WERI-Rb-1 (cell line): Measurements from ENCODE around the gene PLA2G6.
A peak's percentile ranks its signal among the peaks of the same experiment; 100 is the strongest.

Experiments
- DNase-seq: peaks from one replicate; pipeline ENCODE4 v3.0.0-alpha.2; 2020
- H3K27ac ChIP-seq: fragments of 250-450 bp; sonication (Bioruptor Pico); 2 replicates; pipeline ENCODE4 v1.5.1; 2020; ENCODE audit warnings: mild to moderate bottlenecking, moderate library complexity
- H3K27me3 ChIP-seq: fragments of 250-450 bp; sonication (Bioruptor Pico); 2 replicates; pipeline ENCODE4 v1.5.1; 2021; ENCODE audit warnings: mild to moderate bottlenecking, low read depth, moderate library complexity; ENCODE audit not compliant: insufficient read depth, severe bottlenecking
- H3K36me3 ChIP-seq: fragments of 250-450 bp; sonication (Bioruptor Pico); 2 replicates; pipeline ENCODE4 v1.5.1; 2020; ENCODE audit warnings: mild to moderate bottlenecking, moderate library complexity
- H3K4me3 ChIP-seq: 2 replicates; pipeline ENCODE4 v1.5.1; 2011; ENCODE audit warnings: low read depth, mild to moderate bottlenecking, control low read depth, low read length
- H3K9me3 ChIP-seq: fragments of 250-450 bp; sonication (Bioruptor Pico); 2 replicates; pipeline ENCODE4 v1.5.1; 2021; ENCODE audit warnings: mild to moderate bottlenecking, moderate library complexity; ENCODE audit not compliant: severe bottlenecking
- TF ChIP-seq, protein P1 (sequence below): IDR thresholded peaks from 2 replicates; pipeline ENCODE4 v1.5.1; 2011; ENCODE audit warnings: low read depth, mild to moderate bottlenecking, control low read depth, inconsistent platforms, low read length

Gene PLA2G6

DNA sequence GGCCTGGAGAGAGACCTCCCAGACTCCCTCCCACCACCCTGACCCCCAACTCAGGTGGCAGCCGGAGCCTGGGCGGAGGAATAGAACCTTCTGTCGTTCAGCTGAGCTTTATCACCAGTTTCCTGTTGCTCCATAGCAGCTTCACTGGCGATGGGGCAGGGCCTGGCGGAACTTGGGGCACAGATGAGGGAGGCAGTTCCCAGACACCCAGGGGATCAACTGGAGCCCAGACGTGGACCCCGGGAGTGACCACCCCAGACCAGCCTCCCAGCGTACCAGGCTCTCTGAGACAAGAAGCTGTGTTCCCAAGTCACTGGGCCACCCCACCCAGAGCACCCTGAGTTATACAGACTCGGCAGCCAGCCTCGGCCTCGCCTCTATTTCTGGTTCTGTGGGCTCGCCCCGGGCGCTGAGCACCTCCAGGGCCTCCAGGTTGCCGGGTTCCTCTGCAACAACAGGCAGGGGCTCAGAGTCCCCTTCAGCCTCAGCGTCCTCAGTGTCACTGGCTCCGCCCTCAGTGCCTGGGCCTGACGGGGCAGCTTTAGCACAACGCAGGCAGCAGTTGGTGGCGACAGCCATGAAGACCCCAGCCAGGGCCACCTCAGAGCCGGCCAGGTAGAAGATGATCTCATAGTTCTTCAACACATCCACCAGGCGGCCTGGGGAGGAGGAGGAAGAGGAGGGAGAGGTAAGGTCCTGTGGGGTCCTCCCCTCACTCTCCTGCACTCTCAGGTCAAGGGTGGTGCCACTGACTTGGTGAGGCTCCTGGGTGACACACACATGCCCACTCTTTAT is 103.4 kb downstream of the PLA2G6 start:
- Histone ChIP-seq H3K36me3 (peaks cover 11% of the 10 kb centered on the region), H3K27me3 (no peaks in the 10 kb centered on the region), H3K9me3 (no peaks in the 10 kb centered on the region), H3K4me3 (no peak overlapping the region), H3K27ac (no peak overlapping the region)
- TF ChIP-seq, protein P1, sequence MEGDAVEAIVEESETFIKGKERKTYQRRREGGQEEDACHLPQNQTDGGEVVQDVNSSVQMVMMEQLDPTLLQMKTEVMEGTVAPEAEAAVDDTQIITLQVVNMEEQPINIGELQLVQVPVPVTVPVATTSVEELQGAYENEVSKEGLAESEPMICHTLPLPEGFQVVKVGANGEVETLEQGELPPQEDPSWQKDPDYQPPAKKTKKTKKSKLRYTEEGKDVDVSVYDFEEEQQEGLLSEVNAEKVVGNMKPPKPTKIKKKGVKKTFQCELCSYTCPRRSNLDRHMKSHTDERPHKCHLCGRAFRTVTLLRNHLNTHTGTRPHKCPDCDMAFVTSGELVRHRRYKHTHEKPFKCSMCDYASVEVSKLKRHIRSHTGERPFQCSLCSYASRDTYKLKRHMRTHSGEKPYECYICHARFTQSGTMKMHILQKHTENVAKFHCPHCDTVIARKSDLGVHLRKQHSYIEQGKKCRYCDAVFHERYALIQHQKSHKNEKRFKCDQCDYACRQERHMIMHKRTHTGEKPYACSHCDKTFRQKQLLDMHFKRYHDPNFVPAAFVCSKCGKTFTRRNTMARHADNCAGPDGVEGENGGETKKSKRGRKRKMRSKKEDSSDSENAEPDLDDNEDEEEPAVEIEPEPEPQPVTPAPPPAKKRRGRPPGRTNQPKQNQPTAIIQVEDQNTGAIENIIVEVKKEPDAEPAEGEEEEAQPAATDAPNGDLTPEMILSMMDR, result no peak
- no peak for DNase-seq

DNA sequence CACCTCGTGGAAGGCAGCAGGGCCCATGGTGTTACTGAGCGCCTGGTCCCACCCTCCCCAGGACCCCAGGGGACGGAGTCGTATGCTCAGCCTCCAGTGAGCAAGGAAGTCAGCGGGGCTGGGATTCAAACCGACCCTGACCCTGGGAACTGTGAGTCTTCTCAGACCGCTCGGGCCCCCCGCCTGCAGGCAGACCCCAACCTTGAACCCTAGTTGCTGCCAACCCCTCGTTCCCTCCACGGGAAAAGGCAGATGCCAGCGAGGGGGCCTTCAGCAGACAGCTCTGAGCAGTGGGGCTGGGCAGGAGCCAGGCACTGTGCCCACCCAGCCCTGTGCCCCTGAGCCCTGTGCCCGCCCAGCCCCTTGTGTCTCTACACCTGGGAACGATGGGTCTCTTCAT is 104.0 kb downstream of the PLA2G6 start:
- TF ChIP-seq, protein P1, result no peak
- Histone ChIP-seq H3K27me3 (no peaks in the 10 kb centered on the region), H3K9me3 (no peaks in the 10 kb centered on the region), H3K4me3 (no peak overlapping the region), H3K27ac (no peak overlapping the region), H3K36me3 (peaks cover 18% of the 10 kb centered on the region)
- DNase-seq, result no peak

DNA sequence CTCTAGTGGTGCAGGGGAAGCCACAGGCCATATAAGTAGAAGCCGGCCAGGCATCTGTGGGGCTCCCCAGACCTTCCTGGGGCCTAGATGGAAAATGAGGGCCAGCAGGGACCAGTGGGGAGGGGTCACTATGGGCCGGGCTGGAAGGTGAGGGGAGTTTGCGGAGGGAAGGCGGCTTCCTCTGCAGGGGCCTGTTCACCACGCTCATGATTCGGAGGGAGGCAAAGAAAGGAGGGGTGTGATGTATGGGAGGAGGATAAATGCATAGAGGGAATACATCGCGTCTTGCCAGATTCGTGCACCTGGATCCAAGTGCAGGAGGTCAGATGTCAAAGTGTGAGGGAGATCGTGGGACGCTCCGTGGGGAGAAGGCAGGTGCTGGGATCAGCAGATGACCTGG is 104.5 kb downstream of the PLA2G6 start:
- TF ChIP-seq, protein P1, result no peak
- peaks cover 21% of the 10 kb centered on the region for H3K36me3 ChIP-seq
- no peak for DNase-seq
- no peaks in the 10 kb centered on the region for H3K9me3 ChIP-seq
- H3K27me3 ChIP-seq, result no peaks in the 10 kb centered on the region
- no peak overlapping the region for H3K27ac ChIP-seq
- no peak overlapping the region for H3K4me3 ChIP-seq

DNA sequence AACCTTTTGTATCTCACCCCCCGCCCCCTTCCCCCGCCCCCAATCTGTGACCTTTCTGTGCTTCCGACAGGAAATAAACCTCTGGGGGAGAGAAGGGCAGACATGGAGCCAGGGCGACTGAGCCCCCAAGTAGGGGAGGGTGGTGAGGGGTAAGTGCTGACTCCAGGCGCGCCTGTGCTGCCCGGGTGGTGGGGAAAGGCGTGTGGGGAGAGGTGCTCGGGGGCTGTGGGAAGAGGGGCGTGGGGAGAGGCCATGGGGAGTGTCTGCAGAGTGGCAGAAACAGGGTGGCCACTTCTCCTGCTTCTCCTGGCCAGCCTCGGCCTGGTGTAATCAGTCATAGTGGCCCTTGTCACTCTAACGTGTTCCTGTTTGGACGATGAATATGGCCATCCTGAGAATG is 105.7 kb downstream of the PLA2G6 start:
- Histone ChIP-seq H3K27me3 (no peaks in the 10 kb centered on the region), H3K27ac (no peak overlapping the region), H3K9me3 (no peaks in the 10 kb centered on the region), H3K36me3 (peaks cover 27% of the 10 kb centered on the region), H3K4me3 (no peak overlapping the region)
- no peak for DNase-seq
- TF ChIP-seq, protein P1, result no peak

DNA sequence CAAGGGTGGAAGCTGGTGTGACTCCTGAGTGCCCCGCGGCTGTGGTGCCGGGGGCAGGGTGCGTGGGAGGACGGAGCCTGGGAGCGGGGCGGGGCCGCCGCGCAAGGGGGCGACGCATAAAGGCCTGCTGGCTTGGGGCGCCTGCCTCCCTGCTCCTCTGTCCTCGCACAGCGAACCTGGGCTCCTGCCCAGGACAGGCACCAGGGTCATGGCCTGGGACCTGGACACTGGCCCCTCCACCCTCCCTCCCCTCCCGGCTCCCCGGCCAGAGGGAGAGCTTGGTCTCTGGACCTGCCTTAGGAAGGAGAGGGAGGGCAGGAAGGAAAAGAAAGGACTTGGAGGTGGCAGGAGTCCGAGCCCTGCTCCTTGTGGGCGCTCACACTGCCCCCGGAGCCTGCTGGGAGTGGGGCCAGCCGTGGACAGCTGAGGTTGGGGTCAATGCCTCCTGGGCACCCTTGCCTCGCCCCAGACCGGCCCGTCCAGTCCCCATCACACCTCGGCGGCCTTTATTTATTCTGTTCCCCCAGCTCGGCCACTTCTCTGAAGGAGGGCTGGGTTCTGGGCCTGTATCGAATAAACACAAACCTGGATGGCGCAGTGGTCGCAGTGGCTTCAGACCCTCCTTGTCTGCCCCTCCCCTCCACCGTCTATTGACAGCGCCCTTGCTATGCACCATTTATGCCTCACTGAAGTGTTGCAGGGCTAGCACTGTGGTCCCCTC is 106.4 kb downstream of the PLA2G6 start:
- Histone ChIP-seq H3K36me3 (peaks cover 27% of the 10 kb centered on the region), H3K27ac (peak overlapping the region; percentile 42; the same call in 1 of the 2 replicates), H3K4me3 (no peak overlapping the region), H3K9me3 (no peaks in the 10 kb centered on the region), H3K27me3 (no peaks in the 10 kb centered on the region)
- TF ChIP-seq, protein P1, result no peak
- no peak for DNase-seq
